Astrocyte of the cerebellum (primary cell): Measurements from ENCODE around the gene RTKN.

Experiments used
- DNase-seq: peaks from one replicate; pipeline ENCODE4 v3.0.0-alpha.2; 2011; ENCODE audit warnings: low read depth
- H3K4me3 ChIP-seq: 2 replicates; pipeline ENCODE4 v1.5.1; 2011; ENCODE audit warnings: mild to moderate bottlenecking, low read depth, low read length, moderate library complexity
- CTCF ChIP-seq: IDR thresholded peaks from 2 replicates; pipeline ENCODE4 v1.5.1; 2012; ENCODE audit warnings: low read length, low read depth, moderate library complexity, mild to moderate bottlenecking; ENCODE audit errors: missing control alignments
- in situ Hi-C: cut with HindIII; loops from 2 replicates; pipeline ENCODE4 v1.10.0; 2017; ENCODE audit warnings: low sequenced_read_pairs

RTKN gene

GRCh38 chr2:74385396-74385795, 56.3 kb downstream of the RTKN start:
- TF ChIP-seq CTCF, result no peak

GRCh38 chr2:74384051-74384450, 57.7 kb downstream of the RTKN start:
- no peak overlapping the region for H3K4me3 ChIP-seq
- TF ChIP-seq CTCF, result no peak
- DNase-seq, result no peak
- in situ Hi-C loops, result no loop called here

More at GRCh38 chr2:74385396-74385795, 56.3 kb downstream of the RTKN start:
- H3K4me3 ChIP-seq, result no peak overlapping the region
- no peak for DNase-seq
- in situ Hi-C loops, result no loop called here

GRCh38 chr2:74383254-74383653, 58.5 kb downstream of the RTKN start:
- in situ Hi-C loops, result no loop called here
- DNase-seq, result peak; percentile 23
- TF ChIP-seq CTCF, result no peak

GRCh38 chr2:74381751-74382150, 60.0 kb downstream of the RTKN start:
- no peak overlapping the region for H3K4me3 ChIP-seq
- in situ Hi-C loops, result no loop called here
- no peak for DNase-seq
- no peak for TF ChIP-seq CTCF

More at GRCh38 chr2:74383254-74383653, 58.5 kb downstream of the RTKN start:
- no peak overlapping the region for H3K4me3 ChIP-seq

GRCh38 chr2:74379851-74380789, 61.6 kb downstream of the RTKN start, which contains the start of gene DCTN1:
Gene DCTN1, minus strand, starts transcription at chr2:74380311. Its CDS starts 274 bp downstream, at chr2:74380037.
- in situ Hi-C loops, result no loop called here
- no peak for TF ChIP-seq CTCF
- no peak for DNase-seq
- H3K4me3 ChIP-seq, result peak within 1 kb of the TSS; percentile 44

- no peak for DNase-seq
- no peak for TF ChIP-seq CTCF
- in situ Hi-C loops, result no loop called here
These were observed 63.7 kb downstream of the RTKN start for GRCh38 chr2:74378007-74378406.

More at GRCh38 chr2:74378007-74378406, 63.7 kb downstream of the RTKN start:
- no peak overlapping the region for H3K4me3 ChIP-seq
